Neural cell (in vitro differentiated cells): ENCODE data around the gene CYP1A2.

ENCODE experiments used
- EP300 ChIP-seq: fragments of 450-650 bp; conservative IDR thresholded peaks from 2 replicates; pipeline ENCODE4 v1.6.1; 2014; ENCODE audit warnings: antibody characterized with exemption, mild to moderate bottlenecking, moderate library complexity; ENCODE audit not compliant: poor library complexity, severe bottlenecking
- EZH2 ChIP-seq: fragments of 200-600, 300-800 bp; shearing (Covaris generic), sonication (generic); IDR thresholded peaks from 2 replicates; pipeline ENCODE4 v1.6.1; 2014; ENCODE audit warnings: antibody characterized with exemption, low read length, borderline replicate concordance, mild to moderate bottlenecking; ENCODE audit not compliant: insufficient read depth, poor library complexity, severe bottlenecking
- POLR2AphosphoS5 ChIP-seq: IDR thresholded peaks from 2 replicates; pipeline ENCODE4 v1.6.1; 2012
- RAD21 ChIP-seq: fragments of 450-650 bp; conservative IDR thresholded peaks from 2 replicates; pipeline ENCODE4 v1.6.1; 2014; ENCODE audit warnings: antibody characterized with exemption, mild to moderate bottlenecking, moderate library complexity
- SMC3 ChIP-seq: fragments of 450-650 bp; conservative IDR thresholded peaks from 2 replicates; pipeline ENCODE4 v1.6.1; 2014; ENCODE audit warnings: antibody characterized with exemption, mild to moderate bottlenecking, moderate library complexity; ENCODE audit not compliant: poor library complexity
- TAF1 ChIP-seq: IDR thresholded peaks from 2 replicates; pipeline ENCODE4 v1.6.1; 2012; ENCODE audit warnings: low read depth
- TF ChIP-seq, protein P1 (sequence below): fragments of 450-650 bp; IDR thresholded peaks from 2 replicates; pipeline ENCODE4 v1.5.1; 2014; ENCODE audit warnings: antibody characterized with exemption, mild to moderate bottlenecking, moderate library complexity; ENCODE audit not compliant: poor library complexity, severe bottlenecking
- TF ChIP-seq, protein P2 (sequence below): IDR thresholded peaks from 2 replicates; pipeline ENCODE4 v1.6.1; 2012; ENCODE audit warnings: borderline replicate concordance

DNA sequence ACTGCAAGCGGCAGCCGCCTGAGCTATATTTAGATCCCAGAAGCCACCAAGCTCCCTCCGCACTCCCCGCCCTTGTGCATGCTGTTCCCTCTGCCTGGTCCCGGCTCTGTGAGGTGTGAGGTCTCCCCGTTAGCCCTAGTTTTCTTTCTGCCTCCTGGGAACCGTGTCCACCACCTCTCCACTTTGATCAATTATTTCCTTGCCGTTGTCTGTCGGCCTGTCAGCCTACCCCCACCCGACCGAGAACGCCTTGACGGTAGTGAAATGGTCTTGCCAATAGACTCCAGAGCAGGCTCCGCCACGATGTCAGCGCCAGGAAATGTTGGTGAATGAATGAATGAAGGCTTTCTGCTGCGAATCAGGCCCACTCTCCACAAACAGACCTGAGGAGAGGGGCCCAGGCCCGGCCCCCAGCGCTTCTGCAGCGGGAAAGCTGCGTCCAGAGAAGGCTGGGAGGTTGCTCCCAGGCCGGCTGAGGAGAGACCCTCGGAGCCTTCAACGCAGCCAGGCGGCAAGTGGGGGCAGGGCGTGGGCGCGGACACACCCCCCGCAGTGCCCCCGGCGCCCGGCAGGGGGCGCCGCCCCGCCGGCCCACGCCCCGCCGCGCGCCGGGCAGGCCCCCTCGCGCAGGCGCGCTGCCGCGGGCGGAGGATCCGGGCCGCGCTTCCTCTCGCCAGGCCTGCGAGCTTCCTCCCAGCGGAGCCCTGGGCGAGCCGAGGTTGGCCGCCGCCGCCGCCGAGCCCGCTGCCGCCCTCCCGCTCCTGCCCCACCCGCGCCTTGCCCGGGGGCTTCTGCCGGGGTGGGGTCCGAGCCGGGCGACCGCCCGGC, 33.0 kb downstream of the CYP1A2 start, which contains the start of gene CSK:
- TF ChIP-seq, protein P1, sequence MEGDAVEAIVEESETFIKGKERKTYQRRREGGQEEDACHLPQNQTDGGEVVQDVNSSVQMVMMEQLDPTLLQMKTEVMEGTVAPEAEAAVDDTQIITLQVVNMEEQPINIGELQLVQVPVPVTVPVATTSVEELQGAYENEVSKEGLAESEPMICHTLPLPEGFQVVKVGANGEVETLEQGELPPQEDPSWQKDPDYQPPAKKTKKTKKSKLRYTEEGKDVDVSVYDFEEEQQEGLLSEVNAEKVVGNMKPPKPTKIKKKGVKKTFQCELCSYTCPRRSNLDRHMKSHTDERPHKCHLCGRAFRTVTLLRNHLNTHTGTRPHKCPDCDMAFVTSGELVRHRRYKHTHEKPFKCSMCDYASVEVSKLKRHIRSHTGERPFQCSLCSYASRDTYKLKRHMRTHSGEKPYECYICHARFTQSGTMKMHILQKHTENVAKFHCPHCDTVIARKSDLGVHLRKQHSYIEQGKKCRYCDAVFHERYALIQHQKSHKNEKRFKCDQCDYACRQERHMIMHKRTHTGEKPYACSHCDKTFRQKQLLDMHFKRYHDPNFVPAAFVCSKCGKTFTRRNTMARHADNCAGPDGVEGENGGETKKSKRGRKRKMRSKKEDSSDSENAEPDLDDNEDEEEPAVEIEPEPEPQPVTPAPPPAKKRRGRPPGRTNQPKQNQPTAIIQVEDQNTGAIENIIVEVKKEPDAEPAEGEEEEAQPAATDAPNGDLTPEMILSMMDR = peak; percentile 75
- TF ChIP-seq TAF1 = no peak
- peak; percentile 89 for TF ChIP-seq POLR2AphosphoS5
- peak; percentile 45 for TF ChIP-seq RAD21
- peak; percentile 58 for TF ChIP-seq SMC3
- TF ChIP-seq, protein P2, sequence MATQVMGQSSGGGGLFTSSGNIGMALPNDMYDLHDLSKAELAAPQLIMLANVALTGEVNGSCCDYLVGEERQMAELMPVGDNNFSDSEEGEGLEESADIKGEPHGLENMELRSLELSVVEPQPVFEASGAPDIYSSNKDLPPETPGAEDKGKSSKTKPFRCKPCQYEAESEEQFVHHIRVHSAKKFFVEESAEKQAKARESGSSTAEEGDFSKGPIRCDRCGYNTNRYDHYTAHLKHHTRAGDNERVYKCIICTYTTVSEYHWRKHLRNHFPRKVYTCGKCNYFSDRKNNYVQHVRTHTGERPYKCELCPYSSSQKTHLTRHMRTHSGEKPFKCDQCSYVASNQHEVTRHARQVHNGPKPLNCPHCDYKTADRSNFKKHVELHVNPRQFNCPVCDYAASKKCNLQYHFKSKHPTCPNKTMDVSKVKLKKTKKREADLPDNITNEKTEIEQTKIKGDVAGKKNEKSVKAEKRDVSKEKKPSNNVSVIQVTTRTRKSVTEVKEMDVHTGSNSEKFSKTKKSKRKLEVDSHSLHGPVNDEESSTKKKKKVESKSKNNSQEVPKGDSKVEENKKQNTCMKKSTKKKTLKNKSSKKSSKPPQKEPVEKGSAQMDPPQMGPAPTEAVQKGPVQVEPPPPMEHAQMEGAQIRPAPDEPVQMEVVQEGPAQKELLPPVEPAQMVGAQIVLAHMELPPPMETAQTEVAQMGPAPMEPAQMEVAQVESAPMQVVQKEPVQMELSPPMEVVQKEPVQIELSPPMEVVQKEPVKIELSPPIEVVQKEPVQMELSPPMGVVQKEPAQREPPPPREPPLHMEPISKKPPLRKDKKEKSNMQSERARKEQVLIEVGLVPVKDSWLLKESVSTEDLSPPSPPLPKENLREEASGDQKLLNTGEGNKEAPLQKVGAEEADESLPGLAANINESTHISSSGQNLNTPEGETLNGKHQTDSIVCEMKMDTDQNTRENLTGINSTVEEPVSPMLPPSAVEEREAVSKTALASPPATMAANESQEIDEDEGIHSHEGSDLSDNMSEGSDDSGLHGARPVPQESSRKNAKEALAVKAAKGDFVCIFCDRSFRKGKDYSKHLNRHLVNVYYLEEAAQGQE = peak; percentile 86
- TF ChIP-seq EP300 = no peak
- TF ChIP-seq EZH2 = no peak
